NOMO-1 (cell line): ENCODE measurements around the gene SPTA1.
"Not testable (repeated sequence)": the region's sequence is repeated elsewhere in the genome, so short reads cannot be mapped to it uniquely, and the experiment has no call there.

Experiments used
- DNase-seq, 2 experiments: peaks; one replicate each; lab custom pipeline; 2025; ENCODE audit not compliant: unreplicated experiment in 2 of 2; lab: John Stamatoyannopoulos, UW

Gene SPTA1

DNA sequence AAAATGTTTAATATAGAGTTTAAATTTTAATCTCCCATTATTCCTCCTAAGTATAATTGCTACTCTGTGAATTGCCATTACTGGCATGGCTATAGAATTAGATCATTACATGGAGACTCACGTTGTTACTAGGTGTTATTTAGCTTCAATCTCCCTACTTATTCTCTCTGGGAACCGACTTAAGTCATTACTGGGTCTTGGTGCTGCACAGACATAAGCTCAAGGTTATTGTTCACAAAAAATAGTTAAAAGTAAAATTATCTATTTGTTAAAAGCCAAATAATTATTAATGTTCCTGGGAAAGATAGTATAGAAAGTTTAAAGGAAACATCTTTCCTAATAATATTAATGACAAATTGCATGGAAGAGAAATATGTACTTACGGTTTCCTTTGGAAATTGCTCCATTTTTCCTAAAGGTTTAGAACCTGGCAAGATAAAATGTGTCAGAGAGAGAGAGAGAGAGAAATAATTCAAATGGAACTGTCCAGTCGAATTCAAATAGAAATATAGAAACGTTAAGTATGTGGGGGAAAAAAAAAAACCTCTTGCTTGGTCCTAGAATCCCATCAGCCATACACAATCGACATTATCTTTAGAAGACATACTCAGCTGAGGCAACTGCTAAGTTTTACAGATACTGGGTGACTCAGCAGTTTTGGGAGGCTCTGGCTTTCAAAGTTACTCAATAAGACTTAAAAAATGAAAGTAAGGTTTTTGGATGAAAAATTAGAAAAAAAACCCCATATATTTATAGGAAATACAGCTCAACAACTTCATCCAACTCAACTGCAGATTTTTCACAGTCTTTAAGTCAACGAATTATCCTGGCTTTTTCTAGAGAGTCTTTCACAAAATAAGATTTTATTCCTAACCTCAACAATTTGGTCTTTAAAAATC, at the start of gene SPTA1:
SPTA1 (minus strand) TSS at position 605 of the 899 bp plus-strand sequence; CDS start at position 407, 198 bp downstream.
- peak; percentile 39 to 84 for DNase-seq

DNA sequence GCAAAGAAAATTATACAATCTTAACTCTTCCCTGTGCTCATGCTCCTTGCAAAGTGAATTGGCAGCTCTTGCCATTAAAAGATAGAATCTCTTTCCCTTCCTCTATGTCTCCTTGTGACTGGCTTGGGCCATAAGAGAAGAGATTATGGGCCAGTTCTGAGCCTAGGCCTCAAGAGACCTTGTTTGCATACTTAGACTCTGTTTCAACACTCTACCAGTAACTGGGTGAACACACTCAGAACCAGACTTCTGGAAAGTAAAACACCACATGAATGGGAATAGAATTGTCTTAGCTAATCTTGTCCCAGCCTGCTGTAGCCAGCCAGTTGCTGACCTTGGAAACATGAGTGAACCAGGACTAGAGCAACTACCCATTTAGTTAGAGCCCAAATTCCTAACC, 49.3 kb upstream of the SPTA1 start:
- no peak for DNase-seq

DNA sequence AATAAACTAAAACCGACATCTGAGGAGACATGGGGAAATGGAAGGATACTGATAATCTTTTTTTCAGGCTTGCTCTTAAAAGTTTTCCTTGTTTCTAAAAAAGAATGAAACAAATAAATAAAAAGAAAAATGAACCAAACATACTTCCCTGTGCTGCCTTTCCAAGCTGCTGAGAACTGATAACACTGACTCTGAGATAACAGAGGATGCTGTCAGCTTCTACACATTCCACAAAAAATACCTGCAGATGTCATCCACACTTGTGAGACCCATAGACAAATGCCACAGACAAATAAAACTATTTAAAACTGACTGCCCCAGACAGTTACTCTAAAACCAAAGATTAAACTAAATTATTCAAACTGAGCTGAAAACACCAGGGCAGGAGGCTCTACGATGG, 46.0 kb upstream of the SPTA1 start:
- DNase-seq, result no peak

DNA sequence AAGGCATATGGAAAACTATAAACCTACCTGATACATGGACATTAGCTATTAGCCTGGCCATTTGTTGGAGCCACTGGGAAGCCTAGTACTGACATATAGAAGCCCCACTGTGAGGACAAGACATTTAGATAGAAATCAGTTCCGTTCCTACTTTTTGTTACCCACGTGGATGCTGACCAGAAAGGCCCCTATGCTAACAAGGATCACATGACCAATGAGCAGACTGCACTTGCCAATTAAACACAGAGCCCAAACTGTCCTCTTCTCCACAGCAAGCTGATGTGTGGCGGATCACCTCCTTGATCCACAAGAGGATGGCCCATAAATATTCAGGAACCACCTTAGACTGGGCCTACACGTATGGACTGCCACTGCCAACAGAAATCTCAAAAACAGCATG, 45.2 kb upstream of the SPTA1 start:
- no peak for DNase-seq

DNA sequence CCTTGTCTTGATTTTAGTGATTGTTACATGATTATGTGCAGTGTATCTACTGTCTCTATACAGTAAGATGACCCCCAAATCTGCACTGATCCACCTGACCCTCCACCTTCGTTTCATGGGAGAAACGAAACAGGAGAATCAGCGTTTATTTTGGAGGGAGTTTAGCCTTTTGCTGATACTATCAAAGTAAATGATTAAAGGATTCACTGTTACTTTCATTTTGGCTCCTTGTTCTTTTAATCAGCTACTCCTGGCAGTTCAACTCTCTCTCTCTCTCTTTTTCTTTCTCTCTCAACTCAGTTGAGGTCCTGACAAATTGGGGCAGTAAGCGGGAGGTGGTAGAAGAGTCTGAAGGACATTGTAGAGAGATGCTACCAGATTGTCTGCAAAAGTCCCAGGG, 43.9 kb upstream of the SPTA1 start:
- no peak for DNase-seq

DNA sequence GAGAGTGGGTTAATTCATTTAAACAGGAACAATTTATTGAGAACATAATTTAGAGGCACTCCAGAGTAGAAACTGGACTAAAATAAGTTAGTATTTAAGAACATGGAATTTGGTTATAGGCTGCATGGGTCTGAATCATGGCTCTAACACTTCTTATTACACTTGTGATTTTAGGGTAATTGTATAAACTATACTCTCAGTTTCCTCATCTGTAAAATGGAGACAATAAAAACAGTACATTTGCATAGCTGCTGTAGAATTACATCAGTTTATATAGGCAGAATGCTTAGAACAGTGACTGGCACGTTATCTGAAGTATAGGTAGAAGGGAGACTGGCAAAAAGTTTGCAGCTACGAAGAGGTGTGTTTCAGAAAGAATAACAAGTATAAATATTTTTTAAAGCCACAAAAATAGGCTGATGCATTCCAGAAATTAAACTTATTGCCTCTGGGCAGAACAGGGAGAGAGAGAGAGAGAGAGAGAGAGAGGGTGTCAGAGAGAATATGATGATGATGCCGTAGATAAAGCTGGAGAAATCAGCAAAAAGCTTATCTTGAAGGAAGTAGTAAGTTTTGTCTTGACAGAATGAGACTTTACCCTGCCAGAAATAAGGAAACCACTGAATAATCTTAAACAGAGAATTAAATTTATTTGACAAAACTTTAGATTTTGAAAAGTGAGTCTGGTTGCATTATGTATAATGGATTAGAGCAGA, 42.2 kb upstream of the SPTA1 start:
- DNase-seq, result no peak

DNA sequence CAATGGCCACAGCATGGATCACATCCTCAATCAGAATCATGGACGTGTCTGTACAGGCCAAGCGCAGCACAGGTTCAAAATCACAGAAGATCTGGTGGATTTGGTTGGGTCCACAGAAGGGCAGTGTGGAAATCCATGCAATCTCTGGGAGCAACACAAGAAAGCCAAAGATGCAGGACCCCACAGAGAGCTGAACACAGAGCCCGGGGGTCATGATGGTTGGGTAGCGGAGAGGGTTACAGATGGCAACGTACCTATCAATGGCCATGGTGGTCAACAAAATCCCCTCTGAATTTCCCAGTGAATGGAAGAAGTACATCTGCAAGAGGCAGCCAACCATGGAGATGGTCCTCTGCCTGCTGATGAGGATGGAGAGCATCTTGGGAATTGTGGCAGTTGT, 37.9 kb upstream of the SPTA1 start:
- DNase-seq, result no peak

DNA sequence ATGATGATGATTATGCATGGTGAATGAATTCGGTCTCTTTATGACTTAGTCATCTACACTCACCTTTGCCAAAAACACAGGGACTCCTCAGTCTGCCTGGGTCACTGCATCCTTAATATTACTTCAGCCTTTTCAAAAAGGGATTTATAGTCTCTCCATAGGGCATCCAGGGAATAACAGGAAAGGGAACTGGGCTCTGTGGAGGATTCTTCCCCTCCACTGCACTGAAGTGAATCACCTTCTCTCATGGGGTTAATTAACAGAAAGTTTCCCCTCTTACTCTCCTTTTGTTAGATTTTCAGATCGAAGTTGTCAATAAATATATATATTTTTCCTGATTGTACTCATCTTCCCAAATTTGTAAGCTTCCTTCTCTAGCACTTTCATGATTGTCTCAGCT, 34.1 kb upstream of the SPTA1 start, which contains the start of gene OR6K3:
OR6K3 (minus strand) TSS at position 101 of the 400 bp plus-strand sequence. CDS start 2,605 bp downstream, outside the sequence.
- no peak for DNase-seq

DNA sequence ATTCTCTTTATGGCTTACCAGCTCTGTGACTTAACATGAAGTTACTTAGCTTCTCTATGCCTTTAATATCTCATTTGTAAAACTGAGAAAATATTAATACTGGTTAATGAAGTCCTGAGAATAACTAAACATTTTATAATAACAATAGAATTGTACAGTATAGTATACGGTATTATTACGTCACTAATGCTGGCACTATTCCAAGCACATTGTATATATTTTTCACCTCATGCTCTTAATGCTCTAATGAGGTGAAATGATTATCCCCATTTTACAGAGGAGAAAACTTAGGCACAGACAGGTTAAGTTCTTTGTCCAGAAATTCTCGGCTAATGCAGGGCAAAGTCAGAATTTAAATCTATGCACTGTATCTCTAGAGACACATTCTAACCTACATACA, 33.1 kb upstream of the SPTA1 start:
- DNase-seq, result no peak

DNA sequence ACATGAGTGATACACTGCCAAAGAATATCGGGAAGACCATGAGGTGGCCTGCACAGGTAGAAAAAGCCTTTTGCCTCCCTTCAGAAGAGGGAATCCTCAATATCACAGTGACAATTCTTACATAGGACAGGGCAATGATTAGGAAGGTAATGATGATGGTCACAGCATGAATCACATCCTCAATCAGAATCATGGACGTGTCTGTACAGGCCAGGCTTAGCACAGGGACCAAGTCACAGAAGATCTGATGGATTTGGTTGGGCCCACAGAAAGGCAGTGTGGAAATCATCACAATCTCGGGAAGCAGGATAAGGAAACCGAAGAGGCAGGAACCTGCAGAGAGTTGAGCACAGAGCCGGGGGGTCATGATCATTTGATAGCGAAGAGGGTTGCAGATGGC, 30.8 kb upstream of the SPTA1 start:
- DNase-seq, result no peak

DNA sequence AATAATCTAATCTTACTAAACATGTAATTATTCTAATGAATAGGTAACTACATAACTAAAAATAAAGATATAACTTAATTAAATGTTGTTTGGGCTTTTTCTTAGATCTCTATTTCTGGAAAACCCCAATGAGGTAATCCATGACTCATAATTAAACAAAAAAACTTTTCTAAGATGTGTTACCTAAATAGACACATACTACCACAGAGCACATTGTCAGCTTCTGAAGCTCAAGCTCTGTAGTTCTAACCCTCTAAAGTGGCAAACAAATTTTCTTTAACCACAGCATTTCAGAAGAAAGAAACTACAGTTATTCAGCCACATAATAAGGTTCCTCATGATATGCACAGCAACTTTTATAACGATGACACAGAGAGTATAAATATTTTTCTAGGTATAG, 29.8 kb upstream of the SPTA1 start:
- DNase-seq, result peak in 1 of 2 experiments; percentile 14

DNA sequence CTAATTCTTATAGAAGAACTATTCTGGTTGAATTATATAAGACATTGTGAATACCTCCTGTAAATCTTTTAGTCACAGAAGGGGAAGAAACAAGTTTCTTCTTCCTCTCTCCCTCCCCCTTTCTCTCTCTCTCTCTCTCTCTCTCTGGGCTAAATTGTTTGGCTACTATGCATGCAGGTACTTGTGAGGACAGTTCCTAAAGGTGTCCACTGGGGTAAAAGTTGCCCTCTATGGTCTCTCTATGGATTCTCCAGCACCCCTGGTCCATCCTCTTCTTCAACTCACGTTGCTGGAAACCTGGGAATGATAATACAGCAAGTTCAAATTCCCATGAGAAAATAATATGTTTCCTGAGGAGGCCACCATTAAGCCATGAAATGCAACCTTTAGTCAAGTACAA, 28.2 kb upstream of the SPTA1 start:
- no peak for DNase-seq

DNA sequence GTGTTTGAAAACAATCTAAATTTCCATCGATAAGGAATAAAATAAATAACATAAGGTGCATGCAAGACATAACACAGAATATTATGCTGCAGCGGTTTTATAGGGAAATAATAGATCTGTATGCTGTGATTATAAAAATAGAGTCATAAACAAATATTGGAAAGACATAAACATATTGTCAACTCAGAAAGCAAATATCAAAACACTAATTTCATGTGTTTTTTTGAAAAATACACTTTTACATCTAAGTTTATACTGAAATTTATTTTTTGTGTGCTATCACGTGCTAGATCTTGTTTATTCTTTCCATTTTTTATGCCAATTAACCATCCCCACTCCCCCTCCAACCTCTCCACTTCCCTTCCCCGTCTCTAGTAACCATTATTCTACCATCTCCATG, 24.6 kb upstream of the SPTA1 start:
- no peak for DNase-seq

DNA sequence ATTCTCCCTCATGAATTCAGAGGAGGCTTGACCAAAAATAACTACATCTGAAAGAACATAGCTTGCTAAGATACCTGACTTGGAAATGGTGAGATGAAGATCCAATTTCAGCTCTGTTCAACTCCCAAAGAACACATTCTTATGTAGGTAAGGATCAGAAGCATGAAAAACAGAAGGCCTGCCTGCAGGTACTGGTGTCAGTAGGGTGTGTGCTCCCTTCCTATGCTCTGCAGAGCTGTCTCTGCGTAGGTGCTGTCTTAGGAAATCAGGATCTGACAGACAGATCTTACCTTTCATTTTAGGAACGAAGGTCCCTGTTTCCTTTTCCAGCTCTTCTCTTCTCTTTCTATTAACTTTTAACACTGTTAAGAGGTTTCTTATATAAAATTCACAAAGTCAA, 19.6 kb upstream of the SPTA1 start:
- DNase-seq, result no peak

DNA sequence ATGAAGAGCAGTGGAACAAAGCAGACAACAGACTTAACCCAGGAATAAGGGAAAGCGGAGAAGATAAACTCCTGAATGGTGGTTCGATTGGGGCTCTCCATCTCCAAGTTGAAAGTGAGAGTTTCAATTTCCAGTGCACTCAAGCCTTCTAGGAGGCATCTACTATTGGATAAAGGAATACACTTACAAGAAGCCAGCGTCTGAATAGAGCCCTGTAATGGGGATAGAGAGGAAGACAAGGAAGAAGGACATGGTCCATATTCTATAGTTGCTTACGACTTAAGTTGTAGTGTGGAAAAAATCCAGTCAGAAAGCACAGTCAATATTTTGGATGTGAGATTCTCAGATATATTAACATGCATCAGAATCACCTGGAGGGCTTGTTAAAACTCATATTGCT, 14.0 kb upstream of the SPTA1 start, which contains the start of gene OR6K2:
OR6K2 (minus strand) TSS at position 101 of the 400 bp plus-strand sequence; CDS start at position 101, 0 bp downstream.
- DNase-seq, result no peak

DNA sequence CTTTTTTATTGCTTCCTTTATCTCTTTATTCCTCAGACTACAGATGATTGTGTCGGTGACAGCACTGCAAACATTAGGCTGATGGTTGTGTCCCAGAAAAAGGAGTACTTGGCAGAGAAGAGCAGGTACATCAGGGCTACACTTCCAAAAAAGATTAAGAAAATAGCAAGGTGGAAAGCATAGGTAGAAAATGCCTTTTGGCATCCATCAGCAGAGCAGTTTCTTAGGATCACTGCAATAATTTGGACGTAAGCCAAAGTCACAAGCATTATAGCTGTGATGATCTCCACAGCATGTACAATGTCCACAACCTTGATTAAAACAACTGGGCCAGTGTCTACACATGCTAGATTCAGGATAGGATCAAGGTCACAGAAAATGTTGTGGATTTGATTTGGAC, 8.1 kb upstream of the SPTA1 start:
- DNase-seq, result no peak

DNA sequence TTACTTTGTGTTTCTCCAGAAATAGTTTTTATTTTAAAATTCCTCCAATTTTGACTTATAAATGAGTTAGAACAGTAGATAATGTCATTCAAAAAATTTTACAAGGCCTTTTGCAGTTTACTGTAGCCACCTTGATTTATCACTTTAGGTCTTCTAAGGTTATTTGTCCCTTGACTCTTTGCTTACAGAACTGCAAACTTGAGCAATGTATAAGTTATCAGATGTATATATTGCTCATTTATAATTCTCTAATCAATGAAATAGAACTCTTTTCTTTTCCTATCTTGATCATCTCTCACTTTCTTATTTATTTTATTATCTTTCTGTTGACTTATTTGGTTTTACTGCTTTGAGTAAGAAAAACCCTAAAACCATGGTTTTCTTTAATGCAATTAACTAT, 5.8 kb upstream of the SPTA1 start:
- no peak for DNase-seq

DNA sequence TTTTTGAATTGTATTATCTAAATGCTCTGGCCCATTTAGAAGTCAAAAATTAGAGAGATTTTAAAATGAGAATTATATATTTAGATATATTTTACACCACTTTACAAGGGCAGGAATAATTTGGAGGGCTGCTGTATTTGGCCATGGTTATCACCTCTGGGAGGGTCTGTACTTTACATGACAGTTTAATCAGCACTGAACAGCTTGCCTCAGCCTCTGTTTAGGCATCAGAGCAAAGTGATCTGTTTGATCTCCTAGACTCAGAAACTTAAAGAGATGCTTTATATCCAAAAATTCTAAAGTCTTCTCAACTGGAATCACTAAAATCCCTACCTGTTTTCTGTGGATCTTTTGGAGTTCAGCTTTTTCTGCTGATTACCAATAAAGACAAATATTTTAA, 5.4 kb upstream of the SPTA1 start:
- DNase-seq, result no peak

DNA sequence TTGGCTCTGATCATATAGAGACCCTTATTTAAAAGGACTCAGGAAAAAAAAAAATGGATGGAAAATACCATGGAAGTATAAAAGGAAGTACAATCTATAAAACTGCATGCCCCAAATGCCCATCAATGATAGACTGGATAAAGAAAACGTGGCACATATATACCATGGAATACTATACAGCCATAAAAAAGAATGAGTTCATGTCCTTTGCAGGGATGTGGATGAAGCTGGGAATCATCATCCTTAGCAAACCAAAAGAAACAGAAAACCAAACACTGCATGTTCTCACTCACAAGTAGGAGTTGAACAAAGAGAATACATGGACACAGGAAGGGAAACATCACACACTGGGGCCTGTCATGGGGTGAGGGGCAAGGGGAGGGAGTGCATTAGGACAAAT, 4.6 kb upstream of the SPTA1 start:
- not testable (repeated sequence) for DNase-seq

DNA sequence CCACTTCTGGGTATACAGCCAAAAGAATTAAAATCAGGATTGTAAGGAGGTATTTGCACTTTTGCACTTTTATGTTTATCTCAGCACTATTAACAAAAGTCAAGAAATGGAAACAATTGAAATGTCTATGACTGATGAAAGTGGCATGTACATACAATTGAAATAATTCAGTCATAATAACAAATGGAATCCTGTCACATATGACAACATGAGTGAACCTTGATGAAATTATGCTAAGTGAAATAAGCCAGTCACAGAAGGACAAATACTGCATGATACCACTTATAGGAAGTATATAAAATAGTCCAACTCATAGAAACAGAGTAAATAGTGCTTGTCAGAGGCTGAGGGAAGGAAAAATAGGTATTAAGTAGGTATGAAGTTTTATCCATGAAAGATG, 3.4 kb upstream of the SPTA1 start:
- no peak for DNase-seq

DNA sequence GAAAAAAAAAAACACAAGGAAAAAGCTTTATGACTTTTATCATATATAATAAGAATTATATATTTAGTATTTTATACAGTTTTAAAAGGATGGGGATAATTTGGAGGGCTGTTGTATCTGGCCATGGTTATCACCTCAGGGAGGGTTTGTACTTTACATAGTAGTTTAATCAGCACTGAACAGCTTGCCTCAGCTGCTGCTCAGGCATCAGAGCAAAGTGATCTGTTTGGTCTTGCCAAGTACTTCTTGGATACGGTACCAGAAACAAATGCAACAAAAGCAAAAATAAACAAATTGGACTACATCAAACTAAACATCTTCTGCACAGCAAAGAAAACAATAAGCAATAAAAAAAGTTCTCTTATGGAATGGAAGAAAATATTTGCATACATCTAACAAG, 2.6 kb upstream of the SPTA1 start:
- no peak for DNase-seq

DNA sequence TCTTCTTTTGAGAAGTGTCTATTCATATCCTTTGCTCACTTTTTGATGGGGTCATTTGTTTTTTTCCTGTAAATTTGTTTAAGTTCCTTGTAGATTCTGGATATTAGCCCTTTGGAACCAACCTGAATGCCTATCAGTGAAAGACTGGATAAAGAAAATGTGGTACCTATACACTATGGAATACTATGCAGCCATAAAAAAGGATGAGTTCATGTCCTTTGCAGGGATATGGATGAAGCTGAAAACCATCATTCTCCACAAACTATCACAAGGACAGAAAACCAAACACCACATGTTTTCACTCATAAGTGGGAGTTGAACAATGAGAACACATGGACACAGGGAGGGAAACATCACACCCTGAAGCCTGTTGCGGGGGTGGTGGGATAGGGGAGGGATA, 1.8 kb upstream of the SPTA1 start:
- DNase-seq, result not testable (repeated sequence)
